HG03175 (cell line): ENCODE results near the gene MLNR.
A peak's percentile ranks its signal among the peaks of the same experiment; 100 is the strongest.

Experiments
- ATAC-seq: cut with Tn5 transposase; IDR thresholded peaks from one replicate; pipeline ENCODE4 v1.9.1; 2021; ENCODE audit warnings: mild to moderate bottlenecking, moderate library complexity; ENCODE audit not compliant: unreplicated experiment

Gene MLNR

DNA sequence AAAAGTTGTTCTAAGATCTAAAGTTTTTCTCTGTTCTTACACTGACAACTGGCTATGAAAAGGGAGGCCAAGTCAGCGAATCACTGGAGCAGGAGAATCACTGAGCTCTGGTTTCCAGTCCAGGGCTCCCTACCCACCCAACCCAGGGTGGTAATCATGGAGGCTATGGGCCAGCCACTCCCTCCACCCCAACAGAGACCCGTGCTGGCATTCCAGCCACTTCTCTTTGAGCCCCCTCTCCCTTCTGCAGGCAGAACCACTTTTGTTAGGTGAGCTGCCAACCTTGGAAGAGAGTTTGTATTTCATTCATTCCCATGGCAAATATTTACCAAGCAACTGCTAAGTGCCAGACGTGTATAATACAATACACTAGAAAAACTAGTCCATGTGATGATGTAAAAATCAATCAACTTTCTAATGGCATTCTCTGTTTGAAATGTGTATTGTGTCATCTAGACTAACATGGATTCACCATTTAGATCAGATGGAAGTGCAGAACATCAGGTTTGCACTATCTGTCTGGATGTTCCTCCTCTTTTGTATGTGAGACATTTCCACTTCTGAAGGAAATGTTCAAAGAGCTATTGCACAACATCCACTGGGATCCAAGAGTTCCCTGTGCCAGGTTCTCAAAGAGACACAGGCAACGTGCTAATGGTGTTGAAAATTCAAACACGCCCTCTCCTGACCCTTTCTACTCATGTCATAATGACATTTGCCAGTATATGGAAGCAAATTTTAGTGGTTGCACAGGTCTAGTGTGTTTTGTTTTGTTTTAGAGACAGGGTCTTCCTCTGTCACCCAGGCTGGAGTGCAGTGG lies 5.3 kb downstream of the MLNR start:
- no peak for ATAC-seq

DNA sequence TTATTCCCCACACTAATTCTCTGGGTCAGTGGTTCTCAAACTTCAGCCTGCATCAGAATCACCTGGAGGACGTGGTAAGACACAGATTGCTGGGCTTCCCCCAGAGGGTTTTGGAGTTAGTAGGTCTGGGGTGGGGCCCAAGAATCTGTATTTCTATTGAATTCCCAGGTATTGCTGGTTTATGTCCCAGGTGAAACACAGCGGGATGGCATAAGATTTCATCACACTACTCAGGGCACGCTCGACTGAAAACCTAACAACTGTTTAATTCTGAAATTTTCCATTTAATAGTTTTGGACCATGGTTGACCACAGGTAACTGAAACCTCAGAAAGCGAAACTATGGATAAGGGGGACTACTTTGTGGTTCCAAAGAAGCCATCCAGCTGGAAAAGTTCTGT lies 6.5 kb downstream of the MLNR start:
- no peak for ATAC-seq

DNA sequence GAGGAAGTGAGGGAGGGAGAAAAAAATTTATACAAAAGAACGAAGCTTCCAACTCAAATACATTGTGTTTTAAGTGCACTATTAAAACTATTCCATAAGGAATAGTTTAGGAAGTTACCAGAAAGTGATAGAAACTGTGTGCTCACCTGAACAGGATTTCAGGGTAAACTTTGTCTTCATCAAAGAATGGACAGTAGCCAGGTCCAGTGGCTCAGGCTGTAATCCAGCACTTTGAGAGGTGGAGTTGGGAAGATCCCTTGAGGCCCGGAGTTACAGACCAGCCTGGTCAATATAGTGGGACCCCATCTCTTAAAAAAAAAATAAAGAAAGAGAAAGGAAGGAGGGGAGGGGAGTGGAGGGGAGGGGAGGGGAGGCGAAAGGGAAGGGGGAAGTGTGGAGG lies 14.6 kb downstream of the MLNR start:
- no peak for ATAC-seq

DNA sequence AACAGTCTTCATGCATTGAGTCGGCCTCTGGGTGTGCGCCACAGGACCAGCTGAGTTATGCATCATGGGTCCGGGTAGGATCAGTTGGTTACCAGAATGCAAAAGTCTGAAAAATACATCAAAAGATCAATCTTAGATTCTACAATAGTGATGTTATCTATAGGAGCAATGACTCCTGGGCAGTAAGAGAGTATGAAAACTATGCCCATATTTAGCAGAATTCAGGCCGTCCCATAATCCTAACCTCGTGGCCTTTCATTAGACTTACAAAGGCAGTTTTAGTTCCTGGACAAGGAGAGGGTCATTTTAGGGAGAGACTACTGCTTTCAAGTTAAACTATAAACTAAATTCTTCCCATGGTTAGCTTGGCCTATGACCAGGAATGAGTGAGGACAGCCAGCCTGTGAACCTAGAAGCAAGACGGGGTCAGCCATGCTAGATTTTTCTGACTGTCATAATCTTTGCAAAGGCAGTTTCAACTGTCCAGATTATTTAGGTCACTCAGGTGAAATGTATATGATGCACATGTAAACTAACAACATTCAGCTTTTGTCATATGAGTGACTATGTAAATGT lies 15.8 kb downstream of the MLNR start:
- ATAC-seq = no peak

DNA sequence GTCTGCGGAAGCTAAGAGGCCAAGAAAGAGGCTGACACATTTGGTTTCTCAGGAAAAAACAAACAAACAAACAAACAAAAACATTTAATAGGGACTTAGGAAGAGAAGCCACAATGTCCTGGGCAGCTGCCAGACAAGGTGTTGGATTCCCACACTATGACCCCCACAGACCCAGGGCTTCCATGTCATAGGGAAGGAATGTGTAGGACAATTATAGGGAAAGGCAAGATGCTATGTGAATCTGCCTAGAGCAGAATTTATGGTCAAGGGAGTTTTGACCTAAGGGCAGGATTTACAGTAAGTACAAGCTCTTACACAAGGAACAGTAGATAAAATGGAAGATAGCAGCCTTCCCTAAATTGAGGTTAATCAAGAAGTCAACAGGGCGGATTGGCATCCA lies 18.5 kb downstream of the MLNR start:
- no peak for ATAC-seq

DNA sequence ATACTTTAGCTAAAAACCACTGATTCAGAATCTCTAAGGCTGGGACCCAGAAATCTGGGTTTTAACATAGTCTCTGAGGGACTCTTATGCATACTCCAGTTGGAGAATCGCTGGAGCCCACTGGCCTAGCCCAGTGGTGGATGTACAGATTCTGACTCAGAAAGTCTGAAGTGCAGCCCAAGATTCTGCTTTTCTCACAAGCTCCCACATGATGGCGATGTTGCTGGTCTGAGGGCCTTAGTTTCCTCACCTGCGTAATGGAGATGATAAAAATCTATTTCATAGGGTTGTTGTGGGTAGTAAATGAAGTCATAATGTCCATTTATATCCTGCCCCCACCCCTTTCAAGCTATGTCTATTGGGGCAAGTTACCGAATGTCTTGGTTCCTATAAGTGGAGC lies 19.9 kb downstream of the MLNR start:
- no peak for ATAC-seq

DNA sequence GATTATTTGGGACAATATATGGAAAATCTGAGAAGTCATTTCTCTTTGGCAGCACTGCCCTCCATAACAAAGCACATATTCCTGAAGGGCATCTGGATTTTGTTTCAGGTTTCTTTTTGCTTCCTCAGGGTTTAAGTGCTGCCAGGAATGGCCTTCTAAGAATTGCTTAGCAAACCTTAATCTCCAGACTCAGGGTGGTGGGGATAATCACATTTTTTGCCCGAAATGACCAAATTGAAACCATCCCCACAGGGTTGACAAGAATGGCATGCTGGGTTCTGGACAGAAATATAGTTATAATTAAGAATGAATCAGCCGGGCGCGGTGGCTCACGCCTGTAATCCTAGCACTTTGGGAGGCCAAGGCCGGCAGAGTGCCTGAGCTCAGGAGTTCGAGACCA lies 21.2 kb downstream of the MLNR start:
- no peak for ATAC-seq

DNA sequence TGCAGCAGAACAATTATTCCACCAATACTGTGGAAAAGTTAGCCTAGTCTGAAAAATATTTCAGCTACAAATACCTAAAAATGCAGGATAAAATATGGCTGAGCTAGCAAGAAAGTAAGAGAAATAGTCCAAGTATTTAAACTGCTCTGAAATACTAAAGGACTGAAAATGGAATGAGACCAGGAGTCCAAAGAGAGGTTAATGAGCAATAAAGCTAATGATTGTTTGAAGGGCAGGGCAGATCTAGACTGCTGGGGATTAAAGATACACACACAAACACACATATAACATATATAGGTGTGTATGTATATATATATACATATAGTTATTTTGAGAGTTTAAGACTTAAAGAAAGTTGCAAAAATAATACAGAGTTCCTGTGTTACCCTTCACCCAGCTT lies 25.0 kb downstream of the MLNR start:
- ATAC-seq = no peak

DNA sequence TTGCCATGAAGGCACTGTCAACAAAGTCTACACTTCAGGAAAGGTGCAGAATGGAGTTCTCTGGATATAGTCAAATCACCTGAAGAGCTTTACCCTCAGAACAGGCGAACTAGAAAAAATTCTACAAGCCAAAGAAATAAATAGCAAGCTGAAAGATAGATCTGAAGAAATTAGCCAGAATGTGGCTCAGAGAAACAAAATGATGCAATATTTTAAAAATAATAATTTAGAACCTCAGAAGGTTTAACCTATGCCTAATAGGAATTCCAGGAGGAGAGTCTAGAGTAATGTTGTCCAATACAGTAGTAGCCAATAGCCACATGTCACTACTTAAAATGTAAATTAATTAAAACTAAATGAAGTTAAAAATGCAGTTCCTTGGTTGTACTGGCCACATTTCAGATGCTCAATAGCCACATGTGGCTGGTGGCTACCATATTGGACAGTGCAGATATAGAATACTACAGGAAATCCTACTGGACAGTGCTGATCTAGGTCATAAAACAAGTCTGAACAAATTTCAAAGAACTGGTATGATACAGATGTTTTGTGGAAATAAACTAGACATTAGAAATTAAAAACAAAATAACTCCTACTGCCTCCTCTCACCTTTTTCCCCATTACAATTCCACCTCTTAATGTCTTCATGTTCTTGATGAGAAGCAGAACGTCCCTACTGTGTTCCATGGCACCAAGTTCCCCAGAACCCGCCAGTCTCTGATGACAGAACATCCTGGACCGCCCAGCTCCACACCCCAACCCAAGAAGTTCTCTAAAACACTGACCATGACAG lies 26.9 kb downstream of the MLNR start:
- peak; percentile 37 for ATAC-seq

DNA sequence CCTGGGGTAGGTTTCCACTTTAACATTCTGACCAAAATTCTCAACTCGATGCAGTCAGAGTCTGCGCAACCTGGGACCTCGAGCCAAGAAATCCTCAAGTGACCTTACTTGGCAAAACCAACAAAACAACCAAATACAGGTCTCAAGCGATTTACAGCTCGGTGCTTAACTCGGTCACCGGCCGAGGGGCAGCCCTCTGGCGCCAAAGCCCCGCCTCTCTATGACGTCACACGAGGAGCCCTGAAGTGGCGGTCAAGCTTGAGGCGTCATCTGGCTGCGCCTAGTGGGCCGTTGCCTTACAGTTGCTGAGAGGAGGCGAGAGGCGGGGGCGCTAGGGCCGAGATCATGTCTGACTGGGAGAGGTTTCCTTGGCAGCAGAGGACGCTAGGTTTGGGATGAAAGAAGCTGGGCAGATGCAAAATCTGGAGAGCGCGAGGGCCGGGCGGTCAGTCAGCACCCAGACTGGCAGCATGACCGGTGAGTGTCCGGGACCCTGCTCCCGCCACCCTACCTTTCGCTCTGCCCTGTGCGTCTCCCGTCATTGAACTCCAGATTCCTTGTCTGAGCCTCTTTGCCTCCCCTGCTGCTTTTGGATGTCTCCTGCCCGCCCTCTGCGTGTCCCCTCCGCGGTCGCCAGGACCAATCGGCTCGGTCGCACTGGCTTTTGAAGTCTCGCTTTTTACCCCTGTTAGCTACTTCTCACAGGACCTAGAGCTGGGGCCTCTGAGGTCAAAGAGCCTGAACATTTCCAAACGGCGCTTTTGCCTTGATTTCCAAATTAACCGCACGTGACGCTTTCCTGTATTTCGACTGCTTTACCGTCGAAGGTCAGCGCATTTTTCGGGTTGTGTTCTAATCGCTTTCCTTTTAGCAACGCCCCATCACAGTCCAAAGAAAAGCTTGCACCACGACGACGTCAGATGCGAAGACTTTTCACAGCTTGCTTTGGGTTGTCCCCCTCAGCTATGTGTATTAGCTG lies 27.8 kb downstream of the MLNR start, which contains the start of gene CDADC1:
TSS of gene CDADC1 (plus strand) at position 283 of the 979 bp plus-strand sequence. CDS start at position 396, 113 bp downstream.
- ATAC-seq = peak; percentile 99

DNA sequence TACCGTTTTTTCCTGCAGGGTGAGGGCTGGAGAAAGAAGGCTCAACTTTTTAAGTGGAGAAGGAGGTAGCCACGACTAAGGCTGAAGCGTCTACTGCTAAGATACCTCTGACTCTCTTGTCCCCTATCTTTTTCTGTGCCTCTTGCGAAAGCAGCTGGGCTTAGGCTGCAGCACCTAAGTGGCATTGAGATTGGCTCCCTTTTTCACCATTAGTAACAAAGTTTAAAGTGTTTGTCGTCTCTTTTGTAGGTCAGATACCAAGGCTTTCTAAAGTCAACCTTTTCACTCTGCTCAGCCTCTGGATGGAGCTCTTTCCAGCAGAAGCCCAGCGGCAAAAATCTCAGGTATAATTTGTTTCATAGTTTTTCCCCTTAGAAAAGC lies 28.5 kb downstream of the MLNR start:
- ATAC-seq = no peak

DNA sequence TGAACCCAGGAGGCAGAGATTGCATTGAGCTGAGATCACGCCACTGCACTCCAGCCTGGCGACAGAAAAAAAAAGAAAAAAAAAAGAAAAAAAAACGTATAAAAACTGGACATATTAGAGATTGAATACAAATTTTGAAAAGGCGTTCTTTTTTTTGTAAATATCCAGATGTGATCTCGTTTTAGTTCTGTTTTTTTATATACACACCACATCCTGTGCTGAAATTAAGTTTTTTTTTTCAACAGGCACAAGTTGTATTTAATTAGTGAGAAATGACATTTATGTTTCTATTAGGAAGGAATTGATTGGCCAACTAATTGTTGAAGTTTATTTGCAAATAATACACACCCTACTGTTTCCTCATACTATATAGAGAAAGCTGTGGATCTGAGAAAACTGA lies 31.2 kb downstream of the MLNR start:
- no peak for ATAC-seq

DNA sequence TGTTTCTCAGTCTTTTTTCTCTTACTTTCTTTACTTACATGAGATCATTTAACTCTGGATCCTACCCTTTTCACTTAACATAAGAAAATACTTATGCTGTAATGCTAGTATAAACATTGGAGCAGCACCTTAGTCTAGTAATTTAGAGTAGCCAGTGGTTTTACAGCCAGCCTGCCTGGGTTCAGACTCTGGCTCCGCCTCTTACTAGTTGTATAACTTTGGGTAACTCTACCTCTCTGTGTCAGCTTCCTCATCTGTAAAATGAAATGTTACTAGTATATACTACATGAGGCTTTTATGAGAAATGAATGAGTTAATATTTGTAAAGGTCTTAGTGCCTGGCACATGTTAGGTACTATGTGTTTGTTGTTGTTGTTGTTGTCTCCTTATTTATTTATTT lies 33.2 kb downstream of the MLNR start:
- ATAC-seq = no peak

DNA sequence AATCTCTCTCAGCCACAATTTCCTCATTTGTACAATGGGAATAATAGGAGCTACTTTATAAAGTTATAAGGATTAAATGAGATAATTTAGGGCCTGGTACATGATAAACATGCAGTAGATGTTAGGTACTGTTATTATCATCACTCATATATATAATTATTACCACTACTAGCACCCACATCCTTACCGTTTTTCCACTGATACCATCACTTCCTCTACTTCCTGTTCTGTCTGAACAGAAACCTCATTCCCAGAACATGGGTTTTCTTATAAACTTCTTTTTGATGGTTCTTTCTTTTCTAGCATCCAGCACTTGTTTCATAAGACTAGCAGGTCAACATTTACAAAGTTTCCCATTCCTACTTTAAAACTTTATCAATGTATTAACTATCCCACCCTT lies 33.9 kb downstream of the MLNR start:
- ATAC-seq = no peak

DNA sequence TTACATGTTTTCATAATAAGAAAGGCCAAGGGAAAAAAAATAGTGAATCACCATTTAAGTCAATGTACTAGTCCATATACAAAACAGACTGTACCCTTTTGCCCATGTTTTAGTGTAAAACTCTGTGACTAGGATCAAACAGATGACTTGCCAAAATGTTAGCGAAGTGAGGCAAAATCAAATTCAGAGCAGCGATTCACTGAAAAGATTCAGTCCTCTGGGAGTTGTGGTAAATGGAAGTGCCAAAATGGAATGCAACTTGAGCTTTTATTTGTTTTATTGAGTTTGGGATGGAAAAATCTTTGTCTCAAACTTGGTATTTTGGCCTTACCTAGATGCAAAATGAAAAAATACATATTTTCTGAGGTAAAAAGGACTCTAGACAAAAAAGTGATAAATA lies 36.7 kb downstream of the MLNR start:
- ATAC-seq = no peak

DNA sequence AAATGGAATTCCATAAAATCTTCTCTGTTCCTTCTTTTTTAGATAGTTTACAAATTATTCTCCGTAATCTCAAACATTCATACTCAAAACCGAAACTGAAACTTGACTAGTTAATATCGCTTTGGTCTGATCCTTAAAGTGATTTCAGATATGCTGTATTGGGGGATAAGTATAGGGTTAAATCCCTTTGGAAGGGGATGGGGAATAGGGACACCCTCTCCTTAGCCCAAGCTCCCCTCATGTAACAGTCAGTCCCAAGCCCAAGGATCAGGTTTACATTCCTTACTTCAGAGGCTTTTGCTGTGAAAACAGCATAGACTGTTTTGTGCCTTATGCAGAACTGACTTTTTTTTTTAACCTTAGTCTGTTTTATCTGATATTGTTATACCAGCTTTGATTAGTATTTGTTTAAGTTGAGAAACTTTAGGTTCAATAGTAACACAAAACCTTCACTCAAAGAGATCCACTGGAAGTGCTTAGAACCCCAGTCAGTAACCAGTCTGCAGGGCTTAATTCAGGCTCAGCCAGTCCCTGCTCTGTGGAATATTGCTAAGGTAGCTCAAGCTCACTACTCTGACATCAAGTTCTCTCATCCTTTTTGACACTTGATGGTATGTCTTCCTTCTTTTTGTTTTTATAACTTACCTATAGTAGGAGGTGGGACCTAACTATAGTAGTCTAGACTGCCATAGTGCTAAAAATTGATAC lies 38.1 kb downstream of the MLNR start:
- no peak for ATAC-seq

DNA sequence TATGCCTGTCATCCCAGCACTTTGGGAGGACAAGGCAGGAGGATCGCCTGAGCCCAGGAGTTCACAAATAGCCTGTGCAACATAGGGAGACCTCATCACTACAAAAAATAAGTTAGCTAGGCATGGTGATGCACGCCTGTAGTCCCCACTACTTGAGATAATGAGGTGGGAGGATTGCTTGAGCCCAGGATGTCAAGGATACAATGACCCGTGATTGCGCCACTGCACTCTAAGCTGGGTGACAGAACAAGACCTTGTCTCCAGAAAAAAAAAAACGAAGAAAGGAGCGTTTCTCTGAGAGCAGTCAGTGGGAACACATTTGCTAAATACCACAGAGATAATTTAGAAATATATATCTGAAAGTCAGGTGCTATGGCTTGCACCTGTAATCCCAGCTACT lies 39.4 kb downstream of the MLNR start:
- ATAC-seq = no peak

DNA sequence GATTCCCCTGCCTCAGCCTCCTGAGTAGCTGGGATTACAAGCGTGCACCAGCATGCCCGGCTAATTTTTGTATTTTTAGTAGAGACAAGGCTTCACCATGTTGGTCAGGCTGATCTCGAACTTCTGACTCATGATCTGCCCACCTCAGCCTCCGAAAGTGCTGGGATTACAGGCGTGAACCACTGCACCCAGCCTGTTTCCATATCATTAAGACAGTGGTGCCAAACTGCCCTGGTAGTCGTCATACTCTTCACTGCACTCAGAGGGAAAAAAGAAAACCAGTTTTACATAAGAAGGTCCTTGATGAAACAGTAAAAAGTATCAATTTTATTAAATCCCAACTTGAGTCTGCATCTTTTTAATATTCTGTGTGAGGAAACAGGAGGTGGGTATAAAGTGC lies 42.5 kb downstream of the MLNR start:
- ATAC-seq = no peak

DNA sequence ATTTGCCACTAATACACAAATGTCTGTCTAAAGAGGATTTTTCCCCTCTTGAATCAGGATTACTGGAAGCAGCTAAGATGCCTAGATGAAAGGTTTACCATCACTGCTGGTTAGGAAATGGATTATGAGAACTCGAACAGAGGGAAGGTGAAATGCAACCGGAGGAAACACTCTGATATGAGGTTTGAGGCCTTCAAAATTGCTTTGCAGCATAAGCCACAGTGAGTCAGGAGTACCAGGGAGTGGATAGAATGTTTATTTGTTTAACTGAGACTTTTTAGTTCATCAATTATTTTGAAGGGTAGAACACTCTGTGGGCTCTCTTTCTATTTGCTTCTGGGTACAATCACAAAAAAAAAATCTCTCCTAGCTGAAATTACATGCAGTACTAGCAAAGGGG lies 45.7 kb downstream of the MLNR start:
- no peak for ATAC-seq

DNA sequence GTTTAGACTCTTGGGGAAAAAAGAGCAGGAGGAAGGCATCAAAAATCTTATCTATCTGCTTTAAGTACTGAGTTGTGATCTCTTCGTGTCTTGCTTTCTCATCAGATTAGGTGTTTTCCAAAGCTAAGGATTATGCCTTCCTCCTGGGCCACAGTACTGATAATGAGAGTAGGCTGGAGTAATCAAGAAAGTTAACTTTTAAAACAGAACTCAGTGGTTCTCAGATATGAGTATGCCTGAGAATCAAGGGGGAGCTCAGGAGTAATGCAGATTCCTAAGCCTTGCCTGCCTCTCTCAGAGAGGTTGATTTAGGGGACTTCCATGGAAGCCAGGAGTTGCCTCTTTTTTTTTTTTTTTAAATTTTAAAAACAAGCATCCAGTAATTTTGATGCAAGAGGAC lies 51.1 kb downstream of the MLNR start:
- ATAC-seq = no peak
